Upper lobe of left lung (tissue), 4 donors: ENCODE measurements around the gene EIF4G2.

Experiments
- EP300 ChIP-seq, 4 donors: sonication (generic); formaldehyde crosslinking; IDR thresholded peaks; one replicate each; pipeline ENCODE4 v1.5.1; 2017; ENCODE audit warnings: antibody characterized with exemption in 4 of 4, control low read depth in 2 of 4
- POLR2A ChIP-seq, 4 donors: fragments of 450-650 bp; IDR thresholded peaks; one replicate each; pipeline ENCODE4 v1.5.1; 2016 to 2017; ENCODE audit warnings: antibody characterized with exemption in 4 of 4, mild to moderate bottlenecking in 2 of 4
- POLR2AphosphoS5 ChIP-seq, 2 donors: sonication (generic); formaldehyde crosslinking; IDR thresholded peaks; one replicate each; pipeline ENCODE4 v1.5.1; 2017; ENCODE audit warnings: antibody characterized with exemption in 2 of 2
- TF ChIP-seq, protein P1 (sequence below), 6 experiments: fragments of 450-650 bp in 4 of 6; fragments of 200-600 bp in 2 of 6; sonication (generic) in 2 of 6; IDR thresholded peaks; one replicate each; pipeline ENCODE4 v1.5.1; 2016 to 2019; ENCODE audit warnings: antibody characterized with exemption in 6 of 6

DNA sequence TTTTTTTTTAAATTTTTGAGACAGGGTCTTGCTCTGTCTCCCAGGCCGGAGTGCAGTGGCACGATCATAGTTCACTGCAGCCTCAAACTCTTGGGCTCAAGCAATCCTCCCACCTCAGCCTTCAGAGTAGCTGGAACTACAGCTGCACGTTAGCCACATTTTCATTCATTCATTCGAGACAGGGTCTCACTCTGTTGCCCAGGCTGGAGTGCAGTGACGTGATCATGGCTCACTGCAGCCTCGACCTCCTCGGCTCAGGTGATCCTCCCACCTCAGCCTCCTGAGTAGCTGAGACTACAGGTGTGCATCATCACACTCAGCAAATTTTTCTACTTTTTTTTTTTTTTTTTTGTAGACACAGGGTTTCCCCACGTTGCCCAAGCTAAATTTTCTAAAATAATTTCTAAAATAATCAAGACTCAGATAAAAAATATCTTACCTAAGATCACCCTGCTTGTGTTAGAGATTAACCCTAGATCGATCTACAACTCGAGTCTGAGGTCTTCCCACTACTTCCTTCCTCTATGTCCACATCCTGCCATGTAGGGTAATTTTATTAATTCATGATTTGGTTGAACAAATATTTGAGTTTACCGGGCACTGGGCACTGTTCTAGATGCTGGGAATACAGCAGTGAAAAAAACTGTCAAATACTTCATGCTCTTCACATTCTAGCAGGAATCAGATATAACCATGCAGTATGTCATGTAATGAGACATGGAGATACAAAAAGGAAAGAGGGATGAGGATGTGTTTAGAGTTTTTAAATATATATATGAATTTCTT lies 15.1 kb downstream of the EIF4G2 start:
- TF ChIP-seq, protein P1, sequence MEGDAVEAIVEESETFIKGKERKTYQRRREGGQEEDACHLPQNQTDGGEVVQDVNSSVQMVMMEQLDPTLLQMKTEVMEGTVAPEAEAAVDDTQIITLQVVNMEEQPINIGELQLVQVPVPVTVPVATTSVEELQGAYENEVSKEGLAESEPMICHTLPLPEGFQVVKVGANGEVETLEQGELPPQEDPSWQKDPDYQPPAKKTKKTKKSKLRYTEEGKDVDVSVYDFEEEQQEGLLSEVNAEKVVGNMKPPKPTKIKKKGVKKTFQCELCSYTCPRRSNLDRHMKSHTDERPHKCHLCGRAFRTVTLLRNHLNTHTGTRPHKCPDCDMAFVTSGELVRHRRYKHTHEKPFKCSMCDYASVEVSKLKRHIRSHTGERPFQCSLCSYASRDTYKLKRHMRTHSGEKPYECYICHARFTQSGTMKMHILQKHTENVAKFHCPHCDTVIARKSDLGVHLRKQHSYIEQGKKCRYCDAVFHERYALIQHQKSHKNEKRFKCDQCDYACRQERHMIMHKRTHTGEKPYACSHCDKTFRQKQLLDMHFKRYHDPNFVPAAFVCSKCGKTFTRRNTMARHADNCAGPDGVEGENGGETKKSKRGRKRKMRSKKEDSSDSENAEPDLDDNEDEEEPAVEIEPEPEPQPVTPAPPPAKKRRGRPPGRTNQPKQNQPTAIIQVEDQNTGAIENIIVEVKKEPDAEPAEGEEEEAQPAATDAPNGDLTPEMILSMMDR (IDR thresholded peaks at IDR 0.05): no peak
- TF ChIP-seq POLR2A (IDR thresholded peaks at IDR 0.05) (no peak), POLR2AphosphoS5 (IDR thresholded peaks at IDR 0.05) (no peak), EP300 (IDR thresholded peaks at IDR 0.05) (no peak)
